Naive thymus-derived CD4-positive, alpha-beta T cell (primary cell): ENCODE measurements around the gene KCNH6. TPM values are rescaled to one million over a fixed set of nuclear protein-coding genes. Genes with fewer than 3 reads are reported as not detected.

Source experiments
- ATAC-seq: fragments of 150-1000 bp; cut with Tn5 transposase; 2 replicates; pipeline ENCODE4 v1.10.0; 2021; ENCODE audit warnings: mild to moderate bottlenecking, moderate library complexity
- CTCF ChIA-PET: fragments of 350-600 bp; sonication (Branson Sonifier 250); formaldehyde crosslinking; loops from one replicate; lab custom pipeline; 2021; ENCODE audit warnings: antibody characterized with exemption; lab: Charles Lee
- POLR2A ChIA-PET: fragments of 350-600 bp; sonication (Branson Sonifier 250); formaldehyde crosslinking; loops from one replicate; lab custom pipeline; 2021; ENCODE audit warnings: antibody characterized with exemption, inconsistent platforms; lab: Charles Lee
- DNase-seq, 9 donors: peaks; one replicate each; pipeline versions ENCODE4 v3.0.0 to v3.0.0-alpha.2; 2020 to 2022; ENCODE audit warnings: mixed read lengths in 1 of 9
- H3K27ac ChIP-seq: one replicate; pipeline ENCODE4 v1.7.0; 2013; ENCODE audit warnings: mild to moderate bottlenecking, low read depth, low read length, moderate library complexity
- H3K27me3 ChIP-seq, 2 donors: one replicate each; pipeline ENCODE4 v1.7.0; 2013; ENCODE audit warnings: low read length in 2 of 2, mild to moderate bottlenecking in 2 of 2, moderate library complexity in 2 of 2; ENCODE audit not compliant: control insufficient read depth in 2 of 2, insufficient read depth in 2 of 2
- H3K36me3 ChIP-seq, 3 experiments: 1 replicate in 2 of 3; 2 replicates in 1 of 3; pipeline ENCODE4 v1.7.0; 2013; ENCODE audit warnings: low read length in 3 of 3, mild to moderate bottlenecking in 3 of 3, moderate library complexity in 1 of 3; ENCODE audit not compliant: insufficient read depth in 3 of 3, control insufficient read depth in 2 of 3
- H3K4me1 ChIP-seq, 2 donors: one replicate each; pipeline ENCODE4 v1.7.0; 2013; ENCODE audit warnings: low read length in 2 of 2, mild to moderate bottlenecking in 2 of 2, moderate library complexity in 1 of 2; ENCODE audit not compliant: control insufficient read depth in 2 of 2, insufficient read depth in 2 of 2
- H3K4me3 ChIP-seq: 2 replicates; pipeline ENCODE4 v1.7.0; 2013; ENCODE audit warnings: mild to moderate bottlenecking, low read length
- H3K9me3 ChIP-seq, 3 experiments: 1 replicate in 2 of 3; 2 replicates in 1 of 3; pipeline ENCODE4 v1.7.0; 2013; ENCODE audit warnings: low read length in 3 of 3; ENCODE audit not compliant: control insufficient read depth in 2 of 3
- H3K27ac Mint-ChIP-seq, 9 donors: one replicate each; pipeline ENCODE4 v1.8.0; 2020 to 2022; ENCODE audit warnings: mixed read lengths in 9 of 9, mild to moderate bottlenecking in 8 of 9, moderate library complexity in 5 of 9, inconsistent platforms in 2 of 9
- H3K27me3 Mint-ChIP-seq, 5 donors: one replicate each; pipeline ENCODE4 v1.8.0; 2021 to 2022; ENCODE audit warnings: mixed read lengths in 5 of 5, mild to moderate bottlenecking in 1 of 5
- H3K36me3 Mint-ChIP-seq, 5 donors: one replicate each; pipeline ENCODE4 v1.8.0; 2020 to 2022; ENCODE audit warnings: mixed read lengths in 5 of 5, mild to moderate bottlenecking in 3 of 5, inconsistent platforms in 1 of 5
- H3K4me1 Mint-ChIP-seq, 7 donors: one replicate each; pipeline ENCODE4 v1.8.0; 2020 to 2022; ENCODE audit warnings: mixed read lengths in 7 of 7, mild to moderate bottlenecking in 3 of 7, inconsistent platforms in 1 of 7
- H3K4me3 Mint-ChIP-seq, 10 donors: one replicate each; pipeline ENCODE4 v1.8.0; 2020 to 2022; ENCODE audit warnings: mild to moderate bottlenecking in 10 of 10, mixed read lengths in 10 of 10, moderate library complexity in 6 of 10, inconsistent platforms in 2 of 10
- H3K9me3 Mint-ChIP-seq, 11 donors: one replicate each; pipeline ENCODE4 v1.8.0; 2020 to 2022; ENCODE audit warnings: mixed read lengths in 11 of 11, mild to moderate bottlenecking in 4 of 11, inconsistent platforms in 1 of 11, moderate library complexity in 1 of 11
- intact Hi-C, 2 donors: fragments of 100-400 bp; cut with micrococcal nuclease; formaldehyde crosslinking; loops; one replicate each; pipeline ENCODE4 v1.15.1; 2023
- polyA plus RNA-seq, 2 donors: library from polyadenylated mRNA; unstranded; fragments of 300-500 nt; fragmentation: Illumina TruSeq; gene quantifications; one replicate each; pipeline ENCODE4 v1.2.3, GENCODE V29; 2021
- total RNA-seq, 6 experiments: library from RNA in 5 of 6; stranded (reverse) in 5 of 6; gene quantifications; 1 replicate in 5 of 6; 2 replicates in 1 of 6; pipeline ENCODE4 v1.2.3 and lab custom pipeline; 2021 to 2026

KCNH6 gene
- total and polyA plus RNA-seq, 7 experiments from 2014 or later = not detected

- Histone ChIP-seq H3K36me3 (peaks cover 0 to 7% (median 5%) of the 10 kb centered on the region in 3 experiments), H3K27me3 (no peaks in the 10 kb centered on the region), H3K4me1 (peaks cover 18 to 34% of the 10 kb centered on the region in 2 donors), H3K4me3 (peak overlapping the region; percentile 93), H3K9me3 (no peaks in the 10 kb centered on the region), H3K27ac (peak overlapping the region; percentile 90)
- no peak for ATAC-seq
- intact Hi-C loops = loop anchor here (1.0 to 5.0 kb wide), 23 partner anchors 28 to 956 kb away; partner anchors contain the start of genes CYB561 (in 2 of the 2), KCNH6 (in 2 of the 2), MAP3K3 (in 2 of the 2) and STRADA (in 2 of the 2)
- peak overlapping the region; percentile 85 to 99 (median 98) for H3K4me3 Mint-ChIP-seq
- H3K4me1 Mint-ChIP-seq = peaks cover 40 to 58% (median 49%) of the 10 kb centered on the region in 7 donors
- H3K27ac Mint-ChIP-seq = peak overlapping the region; percentile 94 to 97 (median 96)
- CTCF ChIA-PET = interaction anchor here (0.6 to 1.6 kb wide), 3 partner anchors 61 to 125 kb away, joined by 3 to 4 read pairs (median 4); no protein-coding TSS in a partner anchor
- POLR2A ChIA-PET = interaction anchor here (0.5 to 2.5 kb wide), 9 partner anchors 7 to 586 kb away, joined by 3 to 13 read pairs (median 3); partner anchors contain the start of gene TACO1
- peaks cover 0 to 2% (median 0%) of the 10 kb centered on the region in 5 donors for H3K27me3 Mint-ChIP-seq
- peaks cover 0 to 16% (median 4%) of the 10 kb centered on the region in 5 donors for H3K36me3 Mint-ChIP-seq
- peak in 3 of 9 donors; percentile 1 to 10 (median 8) for DNase-seq
- H3K9me3 Mint-ChIP-seq = no peaks in the 10 kb centered on the region
These were observed 27.9 kb downstream of the KCNH6 start for GRCh38 chr17:63550817-63551639.

GRCh38 chr17:63552211-63552610 lies 29.1 kb downstream of the KCNH6 start:
- peaks cover 49 to 66% (median 60%) of the 10 kb centered on the region in 7 donors for H3K4me1 Mint-ChIP-seq
- H3K4me3 Mint-ChIP-seq = peak overlapping the region; percentile 85 to 99 (median 98)
- no peak for DNase-seq
- H3K27me3 ChIP-seq = no peaks in the 10 kb centered on the region
- ChIA-PET POLR2A (interaction anchor here (0.5 to 1.1 kb wide), 4 partner anchors 20 to 796 kb away, joined by 3 to 5 read pairs (median 3); no protein-coding TSS in a partner anchor), CTCF (interaction anchor here (0.6 to 1.6 kb wide), 3 partner anchors 60 to 1021 kb away, joined by 3 to 4 read pairs (median 4); no protein-coding TSS in a partner anchor)
- intact Hi-C loops = loop anchor here (5.0 kb wide), 4 partner anchors 105 to 710 kb away; partner anchors contain the start of genes CYB561 (in 1 of the 2), LIMD2 (in 1 of the 2) and TEX2 (in 1 of the 2)
- peaks cover 0 to 5% (median 0%) of the 10 kb centered on the region in 11 donors for H3K9me3 Mint-ChIP-seq
- no peaks in the 10 kb centered on the region for H3K9me3 ChIP-seq
- H3K27ac Mint-ChIP-seq = peak overlapping the region in 8 of 9 donors; percentile 12 to 96 (median 82)
- peaks cover 0 to 2% (median 0%) of the 10 kb centered on the region in 5 donors for H3K27me3 Mint-ChIP-seq
- peaks cover 0 to 7% (median 5%) of the 10 kb centered on the region in 3 experiments for H3K36me3 ChIP-seq
- ATAC-seq = no peak
- H3K36me3 Mint-ChIP-seq = peaks cover 0 to 24% (median 8%) of the 10 kb centered on the region in 5 donors
- peak overlapping the region; percentile 34 for H3K27ac ChIP-seq
- peaks cover 18 to 34% of the 10 kb centered on the region in 2 donors for H3K4me1 ChIP-seq
- H3K4me3 ChIP-seq = peak overlapping the region; percentile 2

GRCh38 chr17:63555500-63556156 lies 32.5 kb downstream of the KCNH6 start:
- Histone ChIP-seq H3K9me3 (no peaks in the 10 kb centered on the region), H3K4me1 (peaks cover 18 to 34% of the 10 kb centered on the region in 2 donors), H3K36me3 (peaks cover 0 to 5% (median 3%) of the 10 kb centered on the region in 3 experiments), H3K27ac (no peak overlapping the region), H3K27me3 (no peaks in the 10 kb centered on the region), H3K4me3 (no peak overlapping the region)
- ChIA-PET POLR2A (no interaction called here), CTCF (interaction anchor here (0.6 kb wide), 1 partner anchor 803 kb away, joined by 8 read pairs; no protein-coding TSS in a partner anchor)
- ATAC-seq (no peak), DNase-seq (no peak)
- intact Hi-C loops = no loop called here
- Mint-ChIP-seq H3K4me3 (peak overlapping the region in 7 of 10 donors; percentile 16 to 90 (median 44)), H3K27me3 (no peaks in the 10 kb centered on the region), H3K36me3 (peaks cover 0 to 26% (median 12%) of the 10 kb centered on the region in 5 donors), H3K27ac (peak overlapping the region in 4 of 9 donors; percentile 29 to 78 (median 53)), H3K9me3 (peaks cover 0 to 8% (median 0%) of the 10 kb centered on the region in 11 donors), H3K4me1 (peaks cover 60 to 84% (median 81%) of the 10 kb centered on the region in 7 donors)

- Histone ChIP-seq H3K4me3 (no peak overlapping the region), H3K36me3 (peaks cover 0 to 5% (median 0%) of the 10 kb centered on the region in 3 experiments), H3K9me3 (no peaks in the 10 kb centered on the region), H3K27ac (no peak overlapping the region), H3K4me1 (peaks cover 13 to 31% of the 10 kb centered on the region in 2 donors), H3K27me3 (no peaks in the 10 kb centered on the region)
- POLR2A ChIA-PET = no interaction called here
- peaks cover 0 to 22% (median 12%) of the 10 kb centered on the region in 5 donors for H3K36me3 Mint-ChIP-seq
- H3K27me3 Mint-ChIP-seq = no peaks in the 10 kb centered on the region
- CTCF ChIA-PET = no interaction called here
- peaks cover 61 to 88% (median 84%) of the 10 kb centered on the region in 7 donors for H3K4me1 Mint-ChIP-seq
- ATAC-seq = no peak
- H3K27ac Mint-ChIP-seq = peak overlapping the region in 2 of 9 donors; percentile 12 to 27
- no peak for DNase-seq
- H3K9me3 Mint-ChIP-seq = peaks cover 0 to 8% (median 0%) of the 10 kb centered on the region in 11 donors
- peak overlapping the region in 2 of 10 donors; percentile 12 to 43 for H3K4me3 Mint-ChIP-seq
- intact Hi-C loops = no loop called here
These were observed 34.3 kb downstream of the KCNH6 start for GRCh38 chr17:63557416-63557815.

GRCh38 chr17:63558441-63558840 lies 35.3 kb downstream of the KCNH6 start:
- Histone ChIP-seq H3K9me3 (no peaks in the 10 kb centered on the region), H3K27me3 (no peaks in the 10 kb centered on the region), H3K36me3 (peaks cover 0 to 2% (median 0%) of the 10 kb centered on the region in 3 experiments), H3K27ac (no peak overlapping the region), H3K4me3 (no peak overlapping the region), H3K4me1 (peaks cover 3 to 25% of the 10 kb centered on the region in 2 donors)
- DNase-seq = no peak
- ChIA-PET CTCF (no interaction called here), POLR2A (interaction anchor here (0.6 to 1.0 kb wide), 3 partner anchors 8 to 592 kb away, joined by 3 to 4 read pairs (median 4); partner anchors contain the start of gene DCAF7)
- Mint-ChIP-seq H3K36me3 (peaks cover 0 to 22% (median 12%) of the 10 kb centered on the region in 5 donors), H3K4me1 (peaks cover 56 to 87% (median 83%) of the 10 kb centered on the region in 7 donors), H3K27me3 (no peaks in the 10 kb centered on the region), H3K9me3 (peaks cover 0 to 8% (median 0%) of the 10 kb centered on the region in 11 donors), H3K27ac (peak overlapping the region in 2 of 9 donors; percentile 5 to 31), H3K4me3 (no peak overlapping the region)
- intact Hi-C loops = no loop called here
- ATAC-seq = no peak
